Germinal center (tissue), 1 donor: Measurements from ENCODE around the gene TOP2B.

Experiments
- DNase-seq: peaks from one replicate; pipeline ENCODE4 v3.0.0; 2012; ENCODE audit warnings: mixed read lengths, low spot score

Gene TOP2B

DNA sequence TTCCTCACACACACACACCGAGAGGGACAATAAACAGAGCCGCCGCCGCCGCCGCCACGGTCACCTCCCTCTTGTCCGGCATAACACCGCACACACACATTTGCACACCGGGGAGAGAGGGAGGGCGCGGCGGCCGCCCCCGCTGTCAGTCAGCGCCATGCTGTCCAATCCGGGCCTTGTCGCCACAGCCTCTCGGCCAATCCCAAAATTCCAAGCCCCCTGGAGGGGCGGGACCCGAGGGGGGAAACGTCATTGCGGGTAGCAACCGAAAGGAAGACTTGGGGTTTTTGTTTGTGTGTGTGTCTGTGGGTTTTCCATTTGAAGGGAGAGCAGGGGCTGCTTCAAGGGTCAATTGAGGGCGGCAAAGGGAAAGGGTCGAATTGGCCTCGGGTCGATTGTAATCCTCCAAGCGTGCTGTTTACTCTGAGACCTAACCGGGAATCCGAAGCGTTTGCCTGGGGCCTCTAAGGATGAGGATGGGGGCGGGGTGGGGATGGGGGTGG lies at the start of gene TOP2B:
Gene TOP2B (minus strand): TSS at position 96 of the 503 bp plus-strand sequence. CDS start 610 bp downstream, outside the sequence.
- DNase-seq, result peak; percentile 98

- DNase-seq, result no peak
Measured at GRCh38 chr3:25713341-25713985, 48.8 kb upstream of the TOP2B start.

GRCh38 chr3:25711090-25711489 lies 46.4 kb upstream of the TOP2B start:
- DNase-seq, result no peak

DNA sequence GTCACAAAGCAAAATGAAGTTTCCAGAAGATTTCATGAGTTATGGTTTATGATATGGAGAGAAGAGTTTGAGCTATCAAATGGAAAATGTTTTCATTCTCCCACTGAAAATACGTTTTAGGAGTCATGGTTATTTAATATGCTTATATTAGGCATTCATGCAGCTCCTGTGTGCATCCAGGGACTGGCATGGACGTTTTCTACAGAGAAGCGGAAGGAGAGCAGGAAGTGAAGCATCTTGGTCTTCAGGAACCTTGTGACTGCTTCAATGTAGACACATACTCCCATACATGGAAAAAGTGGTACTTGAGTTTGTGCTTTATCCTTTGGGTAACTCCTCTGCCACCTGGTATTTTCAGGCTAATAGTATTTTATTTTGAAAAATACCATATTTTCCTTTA lies 43.3 kb upstream of the TOP2B start:
- no peak for DNase-seq

DNA sequence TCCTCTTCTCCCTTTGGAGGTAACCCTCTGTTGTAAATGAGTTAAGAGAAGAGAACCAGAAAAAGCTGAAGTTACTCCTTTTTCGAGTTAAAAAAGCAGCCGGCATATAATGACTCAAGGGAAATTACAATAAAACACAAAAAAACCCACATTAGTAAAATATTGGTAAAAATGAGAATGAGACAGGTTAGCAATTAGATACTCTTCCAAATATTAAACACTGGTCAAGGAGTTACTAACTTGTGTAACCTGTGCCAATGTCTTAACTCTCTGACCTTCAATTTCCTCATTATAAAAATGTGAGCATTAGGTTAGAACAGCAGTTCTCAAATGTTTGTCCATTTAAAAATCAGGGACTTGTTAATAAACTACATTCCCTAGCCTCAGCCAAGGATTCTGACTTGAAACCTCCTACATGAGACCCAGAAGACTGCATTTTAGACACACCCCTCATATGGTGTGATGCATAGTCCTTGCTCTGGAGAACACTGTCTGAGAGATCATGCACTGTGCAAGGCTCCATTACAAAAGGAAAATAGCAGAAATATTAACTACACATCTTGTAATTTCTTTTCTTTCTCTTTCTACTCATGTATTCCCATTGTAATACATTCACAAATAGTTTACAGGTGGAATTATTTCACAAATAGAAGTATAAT lies 42.7 kb upstream of the TOP2B start:
- DNase-seq, result no peak

GRCh38 chr3:25706213-25706612 lies 41.5 kb upstream of the TOP2B start:
- DNase-seq, result no peak

DNA sequence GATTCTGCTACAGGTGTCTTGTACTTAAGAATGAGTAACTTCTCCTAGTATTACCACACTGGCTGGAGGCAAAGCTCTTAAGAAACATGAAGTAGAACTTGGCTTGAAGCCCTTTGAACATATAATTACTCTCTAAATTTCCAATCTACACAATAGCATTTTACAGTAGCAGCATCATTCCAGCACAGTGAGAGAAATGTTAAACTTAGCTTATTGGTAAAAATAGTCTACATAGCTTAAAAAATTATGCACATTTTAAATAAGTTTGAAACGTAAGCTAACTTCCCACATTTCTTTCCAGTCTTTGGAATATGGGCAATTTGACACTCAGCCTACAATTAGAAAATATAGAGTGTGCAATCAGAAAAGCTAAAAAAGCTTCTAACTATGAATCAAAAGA lies 32.8 kb upstream of the TOP2B start:
- DNase-seq, result no peak

DNA sequence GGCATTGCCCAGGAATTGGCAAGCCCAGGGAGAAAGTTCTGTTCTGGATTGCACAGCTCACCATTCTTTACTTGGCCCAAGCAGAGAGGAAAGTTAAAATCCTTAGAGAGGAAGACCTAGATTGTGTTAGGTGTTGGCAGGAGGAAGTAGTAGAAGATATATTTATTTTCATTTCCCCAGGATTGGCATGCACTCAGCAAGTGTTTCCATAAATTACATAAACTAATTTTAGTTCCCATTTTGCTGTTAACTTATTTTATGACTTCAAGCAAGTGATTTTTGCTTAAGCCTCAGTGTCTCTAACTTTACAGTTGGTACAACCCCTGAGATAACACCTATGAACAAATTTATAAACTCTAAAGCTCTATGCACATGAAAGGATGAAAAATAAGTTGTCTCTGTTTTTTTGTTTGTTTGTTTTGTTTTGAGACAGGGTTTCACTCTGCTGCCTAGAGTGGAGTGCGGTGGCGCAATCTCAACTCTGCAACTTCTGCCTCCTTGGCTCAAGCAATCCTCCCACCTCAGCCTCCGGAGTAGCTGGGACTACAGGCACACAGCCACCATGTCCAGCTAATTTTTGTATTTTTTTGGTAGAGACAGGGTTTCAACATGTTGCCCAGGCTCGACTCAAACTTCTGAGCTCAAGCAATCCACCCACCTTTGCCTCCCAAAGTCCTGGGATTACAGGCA lies 31.2 kb upstream of the TOP2B start:
- DNase-seq, result no peak

DNA sequence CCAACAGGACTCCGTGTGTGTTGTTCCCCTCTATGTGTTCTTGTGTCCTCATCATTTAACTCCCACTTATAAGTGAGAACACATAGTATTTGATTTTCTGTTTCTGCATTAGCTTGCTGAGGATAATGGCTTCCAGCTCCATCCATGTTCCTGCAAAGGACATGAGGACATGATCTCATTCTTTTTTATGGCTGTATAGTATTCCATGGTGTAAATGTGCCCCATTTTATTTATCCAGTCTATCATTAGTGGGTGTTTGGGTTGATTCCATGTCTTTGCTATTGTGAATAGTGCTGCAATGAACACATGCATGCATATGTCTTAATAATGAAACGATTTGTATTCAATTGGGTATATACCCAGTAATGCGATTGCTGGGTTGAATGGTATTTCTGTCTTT lies 28.5 kb upstream of the TOP2B start:
- no peak for DNase-seq

DNA sequence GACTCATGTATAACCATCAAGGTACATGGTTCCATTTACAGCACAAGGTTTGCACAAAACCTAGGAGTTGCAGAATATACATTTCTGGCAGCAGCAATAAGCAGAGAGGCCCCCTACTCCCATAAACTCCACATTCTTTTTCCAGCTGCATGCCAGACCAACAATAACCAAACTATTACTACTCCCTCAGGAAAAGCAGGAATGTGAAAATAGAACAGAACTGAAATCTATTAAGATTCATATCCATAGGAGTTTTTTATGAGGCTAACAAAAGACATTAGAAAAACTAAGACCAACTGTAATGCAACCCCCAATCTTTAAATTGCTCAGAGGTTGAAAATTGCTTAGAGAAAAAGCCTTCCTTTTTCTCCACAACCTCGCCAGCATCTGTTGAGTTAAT lies 27.6 kb upstream of the TOP2B start:
- no peak for DNase-seq

GRCh38 chr3:25690768-25691533 lies 26.2 kb upstream of the TOP2B start:
- no peak for DNase-seq

- DNase-seq, result no peak
Measured at GRCh38 chr3:25689226-25689625, 24.5 kb upstream of the TOP2B start.

GRCh38 chr3:25687742-25688141 lies 23.0 kb upstream of the TOP2B start:
- DNase-seq, result no peak

DNA sequence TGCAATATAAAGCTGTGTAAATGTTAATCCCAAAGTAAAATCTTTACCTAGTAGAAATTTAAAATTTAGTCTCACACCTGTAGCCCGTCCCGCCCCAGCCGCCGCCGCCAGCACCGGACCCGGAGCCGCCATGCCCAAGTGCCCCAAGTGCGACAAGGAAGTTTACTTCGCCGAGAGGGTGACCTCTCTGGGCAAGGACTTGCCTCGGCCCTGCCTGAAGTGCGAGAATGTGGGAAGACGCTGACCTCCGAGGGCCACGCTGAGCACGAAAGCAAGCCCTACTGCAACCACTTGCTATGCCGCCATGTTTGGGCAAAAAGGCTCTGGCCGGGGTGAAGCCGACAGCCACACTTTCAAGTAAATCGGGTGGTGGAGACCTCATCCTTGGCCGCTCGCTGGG lies 22.1 kb upstream of the TOP2B start:
- DNase-seq, result no peak

GRCh38 chr3:25683882-25684281 lies 19.2 kb upstream of the TOP2B start:
- no peak for DNase-seq

DNA sequence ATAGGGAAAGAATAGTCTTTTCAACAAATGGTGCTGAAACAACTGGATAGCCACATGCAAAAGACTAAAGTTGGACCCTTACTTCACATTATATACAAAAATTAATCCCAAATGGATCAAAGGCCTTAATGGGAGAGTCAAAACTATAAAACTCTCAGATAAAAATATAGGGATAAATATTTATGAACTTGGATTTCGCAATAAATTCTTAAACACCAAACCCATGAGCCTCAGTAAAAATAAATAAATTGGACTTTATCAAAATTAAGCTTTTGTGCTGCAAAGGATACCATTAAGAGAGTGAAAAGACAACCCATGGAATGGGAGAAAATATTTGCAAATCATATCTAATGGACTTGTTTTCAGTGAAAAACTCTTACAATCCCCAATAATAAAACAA lies 18.7 kb upstream of the TOP2B start:
- DNase-seq, result no peak

DNA sequence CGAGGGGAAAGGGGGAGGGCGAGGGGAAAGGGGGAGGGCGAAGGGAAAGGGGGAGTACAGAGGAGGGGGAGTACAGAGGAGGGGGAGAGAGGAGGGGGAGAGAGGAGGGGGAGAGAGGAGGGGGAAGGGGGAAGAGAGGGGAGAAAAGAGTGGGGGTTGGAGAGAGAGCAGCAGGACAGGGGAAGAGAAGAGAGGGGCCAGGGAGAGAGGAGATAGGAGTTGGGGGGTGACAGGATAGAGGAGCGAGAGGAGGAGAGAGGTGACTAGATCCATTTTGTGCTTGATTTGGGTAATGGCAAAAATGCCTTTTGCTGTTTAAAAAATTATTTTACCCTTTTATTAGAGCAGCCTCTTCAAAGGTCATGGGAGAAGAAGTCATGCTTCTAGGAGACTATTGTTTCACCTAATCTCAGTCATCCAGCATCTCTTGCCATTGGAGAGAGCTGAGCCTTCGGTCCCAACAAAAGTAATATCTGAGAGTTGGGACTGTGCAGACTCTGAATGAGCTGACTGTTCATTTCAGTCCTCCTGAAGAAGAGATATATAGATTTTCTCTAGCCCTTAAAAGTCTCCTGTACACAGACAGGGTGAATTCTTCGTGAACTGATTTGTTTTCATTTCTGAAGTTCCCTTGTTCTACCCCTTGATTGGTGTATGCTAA lies 15.1 kb upstream of the TOP2B start:
- no peak for DNase-seq

DNA sequence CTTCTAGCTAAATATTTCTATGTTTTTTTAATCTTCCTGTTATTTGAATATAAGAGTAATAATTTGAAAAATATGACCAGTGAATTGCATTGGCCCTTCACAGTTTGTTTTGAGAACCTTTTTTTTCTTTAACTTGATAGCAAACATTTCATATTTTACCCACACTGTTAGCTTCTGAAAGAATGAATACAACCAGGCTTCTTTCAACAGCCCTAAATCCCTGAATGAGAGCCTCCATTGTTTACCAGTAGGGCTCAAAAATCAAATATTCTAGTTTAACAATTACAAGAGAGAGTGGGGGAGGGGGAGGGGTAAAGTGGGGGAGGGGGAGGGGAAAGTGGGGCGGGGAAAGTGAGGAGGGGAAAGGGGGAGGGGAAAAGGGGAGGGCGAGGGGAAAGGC lies 14.5 kb upstream of the TOP2B start:
- no peak for DNase-seq

DNA sequence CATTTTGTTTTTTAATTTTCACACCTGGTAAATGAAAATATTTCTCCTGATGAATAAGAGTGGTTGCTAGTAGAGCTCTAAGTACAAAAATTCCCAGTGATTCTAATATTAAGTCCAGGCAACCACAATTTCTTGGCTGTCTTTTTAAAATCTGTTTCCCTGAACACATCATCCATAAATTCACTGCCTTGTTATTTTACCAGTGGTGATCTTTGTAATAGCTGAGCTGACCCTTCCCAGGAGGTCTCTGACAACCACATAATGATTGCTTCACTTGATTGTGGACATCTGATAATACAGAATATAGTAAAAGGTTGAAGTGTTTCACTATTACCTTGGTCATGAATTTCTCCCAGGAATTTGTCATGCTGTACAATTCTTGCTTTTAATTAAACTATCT lies 13.9 kb upstream of the TOP2B start:
- DNase-seq, result no peak

GRCh38 chr3:25677121-25677520 lies 12.4 kb upstream of the TOP2B start:
- no peak for DNase-seq

GRCh38 chr3:25674670-25675069 lies 10.0 kb upstream of the TOP2B start:
- no peak for DNase-seq

DNA sequence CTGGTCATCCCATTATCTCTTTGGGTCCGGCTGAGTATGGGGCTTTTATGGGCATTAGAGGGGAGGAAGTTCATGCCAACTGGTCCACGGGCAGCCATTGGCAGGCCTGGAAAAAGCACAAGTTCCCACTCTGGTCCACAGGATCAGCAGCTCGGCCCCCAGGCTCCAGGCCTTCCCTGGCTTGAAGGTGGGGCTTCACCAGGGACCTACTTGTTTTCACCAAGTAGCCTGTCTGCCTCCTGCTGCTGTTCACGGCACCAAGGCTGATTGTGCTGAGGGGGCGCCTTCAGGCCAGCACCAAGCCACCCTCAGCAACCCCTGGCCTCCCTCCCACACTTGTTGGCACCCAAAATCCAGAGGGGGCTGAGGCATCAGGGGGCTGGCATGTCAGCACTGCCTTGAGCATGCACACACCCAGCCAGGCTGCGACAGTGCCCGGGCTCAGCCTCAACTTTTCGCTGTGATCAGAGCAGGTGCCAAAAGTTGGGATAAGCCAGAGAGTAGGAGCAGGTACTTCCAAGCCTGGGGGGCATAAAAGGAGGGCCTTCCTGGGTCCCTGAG lies 9.1 kb upstream of the TOP2B start:
- no peak for DNase-seq
